Testis (tissue), 2 donors: ENCODE measurements around the gene PHLPP2.
"Not testable (repeated sequence)": the region's sequence is repeated elsewhere in the genome, so short reads cannot be mapped to it uniquely, and the experiment has no call there.

Experiments used
- POLR2A ChIP-seq: fragments of 450-650 bp; IDR thresholded peaks from one replicate; pipeline ENCODE4 v1.6.1; 2017; ENCODE audit warnings: antibody characterized with exemption, mild to moderate bottlenecking, moderate library complexity
- TF ChIP-seq, protein P1 (sequence below), 3 experiments: fragments of 450-650 bp in 2 of 3; fragments of 200-600 bp in 1 of 3; sonication (generic) in 1 of 3; IDR thresholded peaks; one replicate each; pipeline ENCODE4 v1.5.1; 2016 to 2019; ENCODE audit warnings: antibody characterized with exemption in 3 of 3, mild to moderate bottlenecking in 2 of 3, moderate library complexity in 1 of 3

DNA sequence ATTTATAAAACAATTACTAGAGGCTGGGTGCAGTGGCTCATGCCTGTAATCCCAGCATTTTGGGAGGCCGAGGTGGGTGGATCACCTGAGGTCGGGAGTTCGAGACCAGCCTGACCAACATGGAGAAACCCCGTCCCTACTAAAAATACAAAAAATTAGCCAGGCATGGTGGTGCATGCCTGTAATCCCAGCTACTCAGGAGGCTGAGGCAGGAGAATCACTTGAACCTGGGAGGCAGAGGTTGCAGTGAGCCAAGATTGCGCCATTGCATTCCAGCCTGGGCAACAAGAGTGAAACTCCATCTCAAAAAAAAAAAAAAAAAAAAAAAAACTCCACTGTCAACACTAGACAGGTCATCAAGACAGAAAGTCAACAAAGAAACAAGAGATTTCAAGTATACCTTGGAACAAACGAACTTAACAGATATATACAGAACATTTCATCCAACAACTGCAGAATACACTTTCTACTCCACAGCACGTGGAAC is 129.1 kb downstream of the PHLPP2 start:
- TF ChIP-seq, protein P1, sequence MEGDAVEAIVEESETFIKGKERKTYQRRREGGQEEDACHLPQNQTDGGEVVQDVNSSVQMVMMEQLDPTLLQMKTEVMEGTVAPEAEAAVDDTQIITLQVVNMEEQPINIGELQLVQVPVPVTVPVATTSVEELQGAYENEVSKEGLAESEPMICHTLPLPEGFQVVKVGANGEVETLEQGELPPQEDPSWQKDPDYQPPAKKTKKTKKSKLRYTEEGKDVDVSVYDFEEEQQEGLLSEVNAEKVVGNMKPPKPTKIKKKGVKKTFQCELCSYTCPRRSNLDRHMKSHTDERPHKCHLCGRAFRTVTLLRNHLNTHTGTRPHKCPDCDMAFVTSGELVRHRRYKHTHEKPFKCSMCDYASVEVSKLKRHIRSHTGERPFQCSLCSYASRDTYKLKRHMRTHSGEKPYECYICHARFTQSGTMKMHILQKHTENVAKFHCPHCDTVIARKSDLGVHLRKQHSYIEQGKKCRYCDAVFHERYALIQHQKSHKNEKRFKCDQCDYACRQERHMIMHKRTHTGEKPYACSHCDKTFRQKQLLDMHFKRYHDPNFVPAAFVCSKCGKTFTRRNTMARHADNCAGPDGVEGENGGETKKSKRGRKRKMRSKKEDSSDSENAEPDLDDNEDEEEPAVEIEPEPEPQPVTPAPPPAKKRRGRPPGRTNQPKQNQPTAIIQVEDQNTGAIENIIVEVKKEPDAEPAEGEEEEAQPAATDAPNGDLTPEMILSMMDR (IDR thresholded peaks at IDR 0.05) = not testable (repeated sequence)
- not testable (repeated sequence) for TF ChIP-seq POLR2A
